Stimulated activated CD8-positive, alpha-beta memory T cell treated with anti-CD3 and anti-CD28 coated beads, Interleukin-2, amount 100 ng/mL, for 1 hour (primary cell): ENCODE data around the gene LRRFIP2.

Source experiments
- DNase-seq, 2 donors: peaks; one replicate each; pipeline ENCODE4 v3.0.0-alpha.2; 2020; ENCODE audit warnings: low read depth in 2 of 2

LRRFIP2 gene

GRCh38 chr3:37025561-37026335 is 148.6 kb downstream of the LRRFIP2 start:
- no peak for DNase-seq

GRCh38 chr3:37024820-37025405 is 149.5 kb downstream of the LRRFIP2 start:
- DNase-seq = no peak

- DNase-seq = no peak
These were observed 150.3 kb downstream of the LRRFIP2 start for GRCh38 chr3:37024092-37024491.

GRCh38 chr3:37017683-37018082 is 156.7 kb downstream of the LRRFIP2 start:
- no peak for DNase-seq

- no peak for DNase-seq
These were observed 157.5 kb downstream of the LRRFIP2 start for GRCh38 chr3:37016903-37017302.

GRCh38 chr3:37015642-37016041 is 158.7 kb downstream of the LRRFIP2 start:
- no peak for DNase-seq

GRCh38 chr3:37014620-37015019 is 159.8 kb downstream of the LRRFIP2 start:
- no peak for DNase-seq
